H1 (cell line): ENCODE measurements around the gene TEKT1. TPM values are rescaled to one million over a fixed set of nuclear protein-coding genes. Genes with fewer than 3 reads are reported as not detected.
A peak's percentile ranks its signal among the peaks of the same experiment; 100 is the strongest.

Source experiments
- CTCF ChIA-PET: fragments of 300-600 bp; sonication (Branson Sonifier 250); formaldehyde crosslinking; loops from one replicate; lab custom pipeline; 2021; ENCODE audit not compliant: partially characterized antibody; lab: Charles Lee
- POLR2A ChIA-PET: fragments of 300-600 bp; sonication (Branson Sonifier 250); formaldehyde crosslinking; loops from one replicate; lab custom pipeline; 2021; ENCODE audit warnings: inconsistent platforms; ENCODE audit not compliant: partially characterized antibody; lab: Charles Lee
- DNase-seq, 2 experiments: peaks; one replicate each; pipeline versions ENCODE4 v3.0.0 to v3.0.0-alpha.2; 2010 to 2022; ENCODE audit warnings: low spot score in 2 of 2, low read depth in 1 of 2, mixed read lengths in 1 of 2
- FAIRE-seq: peaks from 2 replicates; lab custom pipeline; 2011; peaks lifted over from hg19 to GRCh38; lab: Jason Lieb, UNC
- H2AFZ ChIP-seq: 2 replicates; pipeline ENCODE4 v1.8.1; 2012; ENCODE audit warnings: low read length, inconsistent platforms
- H2AK5ac ChIP-seq: 2 replicates; pipeline ENCODE4 v1.6.1; 2013; ENCODE audit warnings: low read depth, low read length
- H2BK120ac ChIP-seq: replicated peaks from 2 replicates; pipeline ENCODE3; 2013; ENCODE audit warnings: low read depth, low read length, inconsistent platforms
- H2BK12ac ChIP-seq: 2 replicates; pipeline ENCODE4 v1.6.1; 2013; ENCODE audit warnings: low read depth, low read length
- H2BK15ac ChIP-seq: 2 replicates; pipeline ENCODE4 v1.6.1; 2013; ENCODE audit warnings: low read length
- H2BK20ac ChIP-seq: 2 replicates; pipeline ENCODE4 v1.6.1; 2013; ENCODE audit warnings: low read length
- H2BK5ac ChIP-seq: 2 replicates; pipeline ENCODE4 v1.6.1; 2013; ENCODE audit warnings: low read depth, low read length
- H3K14ac ChIP-seq: 2 replicates; pipeline ENCODE4 v1.6.1; 2013; ENCODE audit warnings: inconsistent platforms; ENCODE audit not compliant: insufficient read length
- H3K18ac ChIP-seq: 2 replicates; pipeline ENCODE4 v1.6.1; 2013; ENCODE audit warnings: low read length; ENCODE audit errors: extremely low read depth
- H3K23ac ChIP-seq: 2 replicates; pipeline ENCODE4 v1.6.1; 2013; ENCODE audit warnings: inconsistent platforms; ENCODE audit not compliant: insufficient read length
- H3K23me2 ChIP-seq: 2 replicates; pipeline ENCODE4 v1.6.1; 2013; ENCODE audit warnings: low read depth, low read length
- H3K27ac ChIP-seq: 2 replicates; pipeline ENCODE4 v1.6.1; 2011; ENCODE audit warnings: low read depth, low read length, inconsistent platforms
- H3K27me3 ChIP-seq, 4 experiments: replicated peaks in 1 of 4; 1 replicate in 1 of 4; 2 replicates in 3 of 4; pipeline versions ENCODE4 v1.6.1 to v1.8.1; 2011 to 2013; ENCODE audit warnings: low read length in 3 of 4, mild to moderate bottlenecking in 3 of 4, inconsistent platforms in 2 of 4, mixed read lengths in 2 of 4, moderate library complexity in 1 of 4; ENCODE audit not compliant: control insufficient read depth in 3 of 4, insufficient read depth in 3 of 4; ENCODE audit errors: extremely low read depth in 1 of 4
- H3K36me3 ChIP-seq, 4 experiments: 2 replicates each; pipeline versions ENCODE4 v1.6.1 to v1.8.1; 2011 to 2013; ENCODE audit warnings: mild to moderate bottlenecking in 4 of 4, low read length in 3 of 4, moderate library complexity in 2 of 4, control low read depth in 1 of 4, inconsistent platforms in 1 of 4; ENCODE audit not compliant: insufficient read depth in 4 of 4, control insufficient read depth in 2 of 4
- H3K4ac ChIP-seq: replicated peaks from 2 replicates; pipeline ENCODE3; 2013; ENCODE audit warnings: low read length, low read depth, mixed read lengths, inconsistent platforms; ENCODE audit not compliant: insufficient read length
- H3K4me1 ChIP-seq, 4 experiments: replicated peaks in 1 of 4; 1 replicate in 1 of 4; 2 replicates in 3 of 4; pipeline versions ENCODE4 v1.6.1 to v1.8.1; 2011 to 2013; ENCODE audit warnings: low read length in 3 of 4, inconsistent platforms in 2 of 4, mixed read lengths in 1 of 4; ENCODE audit not compliant: insufficient read depth in 4 of 4, control insufficient read depth in 3 of 4
- H3K4me2 ChIP-seq, 2 experiments: 2 replicates each; pipeline versions ENCODE4 v1.6.1 to v1.8.1; 2011 to 2013; ENCODE audit warnings: low read depth in 2 of 2, low read length in 2 of 2, control low read depth in 1 of 2, inconsistent platforms in 1 of 2, mild to moderate bottlenecking in 1 of 2; ENCODE audit not compliant: insufficient read depth in 1 of 2
- H3K4me3 ChIP-seq, 4 experiments: fragments of 200-600, 300-600 bp in 1 of 4; sonication (generic), shearing (Covaris generic), sonication (Bioruptor Twin) in 1 of 4; 2 replicates each; pipeline versions ENCODE4 v1.5.1 to v1.8.1; 2011 to 2016; ENCODE audit warnings: low read length in 4 of 4, low read depth in 3 of 4, control low read depth in 2 of 4, inconsistent platforms in 2 of 4, mild to moderate bottlenecking in 2 of 4, mixed read lengths in 1 of 4, moderate library complexity in 1 of 4; ENCODE audit not compliant: insufficient read depth in 2 of 4; ENCODE audit errors: extremely low read depth in 1 of 4
- H3K56ac ChIP-seq: replicated peaks from 2 replicates; pipeline ENCODE3; 2013; ENCODE audit warnings: low read depth, mild to moderate bottlenecking, mixed read lengths, low read length, inconsistent platforms; ENCODE audit not compliant: insufficient read length
- H3K79me1 ChIP-seq: 2 replicates; pipeline ENCODE4 v1.6.1; 2013; ENCODE audit warnings: low read depth, low read length, control low read depth
- H3K79me2 ChIP-seq, 2 experiments: 2 replicates each; pipeline versions ENCODE4 v1.6.1 to v1.8.1; 2012 to 2013; ENCODE audit warnings: low read length in 2 of 2, mild to moderate bottlenecking in 2 of 2, inconsistent platforms in 1 of 2; ENCODE audit not compliant: insufficient read depth in 2 of 2, control insufficient read depth in 1 of 2
- H3K9ac ChIP-seq, 4 experiments: replicated peaks in 1 of 4; 1 replicate in 1 of 4; 2 replicates in 3 of 4; pipeline versions ENCODE4 v1.6.1 to v1.8.1; 2011 to 2013; ENCODE audit warnings: low read depth in 3 of 4, low read length in 3 of 4, control low read depth in 2 of 4, mild to moderate bottlenecking in 2 of 4, moderate library complexity in 2 of 4, inconsistent platforms in 1 of 4; ENCODE audit errors: extremely low read depth in 1 of 4
- H3K9me3 ChIP-seq, 2 experiments: 2 replicates each; pipeline versions ENCODE4 v1.6.1 to v1.8.1; 2012 to 2013; ENCODE audit warnings: mild to moderate bottlenecking in 2 of 2, moderate library complexity in 2 of 2, control low read depth in 1 of 2, inconsistent platforms in 1 of 2, low read depth in 1 of 2, low read length in 1 of 2, mixed read lengths in 1 of 2; ENCODE audit not compliant: insufficient read depth in 2 of 2
- H4K20me1 ChIP-seq, 2 experiments: replicated peaks in 1 of 2; 2 replicates each; pipeline versions ENCODE3 to v1.8.1; 2011 to 2013; ENCODE audit warnings: inconsistent platforms in 2 of 2, low read length in 2 of 2, mild to moderate bottlenecking in 1 of 2; ENCODE audit not compliant: insufficient read depth in 2 of 2, control insufficient read depth in 1 of 2
- H4K5ac ChIP-seq: 2 replicates; pipeline ENCODE4 v1.6.1; 2013; ENCODE audit warnings: low read length, low read depth, mixed read lengths, inconsistent platforms; ENCODE audit not compliant: insufficient read length
- H4K8ac ChIP-seq: 2 replicates; pipeline ENCODE4 v1.8.0; 2013; ENCODE audit warnings: mild to moderate bottlenecking, moderate library complexity, low read length, inconsistent platforms; ENCODE audit not compliant: insufficient read depth; ENCODE audit errors: extremely low read depth
- H4K91ac ChIP-seq: replicated peaks from 2 replicates; pipeline ENCODE3; 2013; ENCODE audit warnings: low read length, mixed read lengths, inconsistent platforms; ENCODE audit not compliant: insufficient read length
- JUN ChIP-seq: IDR thresholded peaks from 2 replicates; pipeline ENCODE4 v1.6.1; 2011; ENCODE audit warnings: low read depth, mild to moderate bottlenecking, improper control_type of control experiment, low read length
- KDM5A ChIP-seq: fragments of 200-600 bp; IDR thresholded peaks from 2 replicates; pipeline ENCODE4 v1.7.1; 2012; ENCODE audit warnings: mild to moderate bottlenecking, low read length, inconsistent platforms, mixed read lengths
- PHF8 ChIP-seq: fragments of 200-600 bp; sonication (generic); conservative IDR thresholded peaks from 2 replicates; pipeline ENCODE4 v1.7.1; 2012; ENCODE audit warnings: low read depth, mild to moderate bottlenecking, inconsistent platforms, low read length, moderate library complexity
- SIRT6 ChIP-seq: IDR thresholded peaks from one replicate; pipeline ENCODE4 v1.7.1; 2012; ENCODE audit warnings: low read length, inconsistent platforms
- YY1 ChIP-seq: IDR thresholded peaks from 2 replicates; pipeline ENCODE4 v1.6.1; 2011; ENCODE audit warnings: low read depth, mild to moderate bottlenecking, low read length
- polyA plus RNA-seq, 7 experiments: library from polyadenylated mRNA; depleted of rRNA in 3 of 7; stranded (reverse) in 5 of 7; unstranded in 2 of 7; fragments of >200 nt in 5 of 7; fragments of 200-250 nt in 2 of 7; gene quantifications; 1 replicate in 5 of 7; 2 replicates in 1 of 7; 4 replicates in 1 of 7; pipeline versions ENCODE4 v1.2.1 to v1.2.3, GENCODE V29; 2011 to 2013; ENCODE audit warnings: missing spikeins in 2 of 7, mixed read lengths in 2 of 7
- total RNA-seq: library from RNA; stranded (reverse); fragmentation: NEBNext Ultra II Directional; extraction: Animal tissue kit (Norgen Biotek cat#: 25700); gene quantifications from 2 replicates; pipeline ENCODE4 v1.2.1, GENCODE V29; 2021

TEKT1 gene
- total and polyA plus RNA-seq, 2 of the 8 experiments (the other 6 are each of a cell fraction or from before 2014, with no cell fraction given), result not detected

- no peak overlapping the region for H2AK5ac ChIP-seq
- no peaks in the 10 kb centered on the region for H3K79me1 ChIP-seq
- peaks cover 0 to 3% of the 10 kb centered on the region in 2 experiments; a peak in 1 of 4 replicates for H3K9me3 ChIP-seq
- H3K4me1 ChIP-seq, result no peaks in the 10 kb centered on the region
- H3K27me3 ChIP-seq, result no peaks in the 10 kb centered on the region; a peak in 2 of 7 replicates
- TF ChIP-seq SIRT6, result no peak
- no peak for TF ChIP-seq JUN
- TF ChIP-seq PHF8, result no peak
- no peak for TF ChIP-seq KDM5A
- TF ChIP-seq YY1, result no peak
- H2BK5ac ChIP-seq, result no peak overlapping the region
- FAIRE-seq, result no peak
- no peaks in the 10 kb centered on the region for H3K36me3 ChIP-seq
- DNase-seq, result no peak
- H3K4me2 ChIP-seq, result no peak overlapping the region
- no peak overlapping the region for H3K18ac ChIP-seq
- ChIA-PET CTCF (interaction anchor here (1.1 to 3.0 kb wide), 4 partner anchors 8 to 157 kb away, joined by 3 to 16 read pairs (median 5); partner anchors contain the start of gene TEKT1), POLR2A (no interaction called here)
- H4K8ac ChIP-seq, result no peak overlapping the region
- no peaks in the 10 kb centered on the region for H3K23me2 ChIP-seq
- no peak overlapping the region for H3K27ac ChIP-seq
- H3K4ac ChIP-seq, result no peak overlapping the region
- H4K20me1 ChIP-seq, result no peaks in the 10 kb centered on the region
- H3K23ac ChIP-seq, result peak overlapping the region; percentile 95
- H3K14ac ChIP-seq, result no peak overlapping the region
- H3K79me2 ChIP-seq, result no peaks in the 10 kb centered on the region
- H2AFZ ChIP-seq, result no peak overlapping the region
- no peak overlapping the region for H3K4me3 ChIP-seq
- no peak overlapping the region for H3K56ac ChIP-seq
- no peak overlapping the region for H2BK15ac ChIP-seq
- no peak overlapping the region for H2BK20ac ChIP-seq
- H4K5ac ChIP-seq, result no peak overlapping the region
- H3K9ac ChIP-seq, result no peak overlapping the region
- H2BK12ac ChIP-seq, result no peak overlapping the region
- no peak overlapping the region for H2BK120ac ChIP-seq
- no peak overlapping the region for H4K91ac ChIP-seq
Observed at GRCh38 chr17:6823011-6823442, 8.5 kb downstream of the TEKT1 start.
